ENCODE data around the gene GALNT16.
"Not testable (repeated sequence)": the region's sequence is repeated elsewhere in the genome, so short reads cannot be mapped to it uniquely, and the experiment has no call there.

GALNT16 gene

GRCh38 chr14:69285661-69286255, 25.8 kb downstream of the GALNT16 start:
- DNase-seq (ENCODE audit: low read depth) = no peak

GRCh38 chr14:69287098-69288010, 27.4 kb downstream of the GALNT16 start:
- DNase-seq (ENCODE audit: low read depth) = no peak

GRCh38 chr14:69288011-69288771, 28.2 kb downstream of the GALNT16 start:
- no peak for DNase-seq (ENCODE audit: low read depth)

- DNase-seq (ENCODE audit: low read depth) = no peak
Observed at GRCh38 chr14:69288956-69289705, 29.2 kb downstream of the GALNT16 start.

- no peak for DNase-seq (ENCODE audit: low read depth)
Observed at GRCh38 chr14:69289811-69290520, 30.0 kb downstream of the GALNT16 start.

- DNase-seq (ENCODE audit: low read depth) = not testable (repeated sequence)
Observed at GRCh38 chr14:69290881-69291280, 30.9 kb downstream of the GALNT16 start.

- no peak for DNase-seq (ENCODE audit: low read depth)
Observed at GRCh38 chr14:69291396-69291795, 31.4 kb downstream of the GALNT16 start.

- no peak for DNase-seq (ENCODE audit: low read depth)
Observed at GRCh38 chr14:69291891-69292561, 32.1 kb downstream of the GALNT16 start.

- no peak for DNase-seq (ENCODE audit: low read depth)
Observed at GRCh38 chr14:69298131-69299071, 38.4 kb downstream of the GALNT16 start.

GRCh38 chr14:69299286-69300035, 39.5 kb downstream of the GALNT16 start:
- DNase-seq (ENCODE audit: low read depth) = no peak

GRCh38 chr14:69300601-69301221, 40.8 kb downstream of the GALNT16 start:
- no peak for DNase-seq (ENCODE audit: low read depth)

- no peak for DNase-seq (ENCODE audit: low read depth)
Observed at GRCh38 chr14:69303086-69303485, 43.1 kb downstream of the GALNT16 start.

GRCh38 chr14:69312608-69313007, 52.6 kb downstream of the GALNT16 start:
- no peak for DNase-seq (ENCODE audit: low read depth)

GRCh38 chr14:69313176-69313575, 53.2 kb downstream of the GALNT16 start:
- DNase-seq (ENCODE audit: low read depth) = no peak

- no peak for DNase-seq (ENCODE audit: low read depth)
Observed at GRCh38 chr14:69314327-69314726, 54.4 kb downstream of the GALNT16 start.

- no peak for DNase-seq (ENCODE audit: low read depth)
Observed at GRCh38 chr14:69315301-69315700, 55.3 kb downstream of the GALNT16 start.

- no peak for DNase-seq (ENCODE audit: low read depth)
Observed at GRCh38 chr14:69316449-69317101, 56.6 kb downstream of the GALNT16 start.
